Activated CD8-positive, alpha-beta memory T cell treated with anti-CD3 and anti-CD28 coated beads, Interleukin-2, amount 10 ng/mL, durations not matched to agents 7 days and 5 days (primary cell): ENCODE results near the gene TIGD3. TPM values are rescaled to one million over a fixed set of nuclear protein-coding genes. Genes with fewer than 3 reads are reported as not detected.

Experiments used
- ATAC-seq: fragments of 150-1000 bp; cut with Tn5 transposase; one replicate; pipeline ENCODE4 v1.10.0; 2021; ENCODE audit warnings: moderate library complexity
- CTCF ChIA-PET: fragments of 350-600 bp; sonication (Branson Sonifier 250); formaldehyde crosslinking; loops from one replicate; lab custom pipeline; 2021; ENCODE audit warnings: antibody characterized with exemption; lab: Charles Lee
- DNase-seq: peaks from one replicate; pipeline ENCODE4 v3.0.0-alpha.2; 2020
- H3K27ac Mint-ChIP-seq: one replicate; pipeline ENCODE4 v1.8.0; 2021; ENCODE audit warnings: mild to moderate bottlenecking, mixed read lengths
- H3K27me3 Mint-ChIP-seq: one replicate; pipeline ENCODE4 v1.8.0; 2021; ENCODE audit warnings: mixed read lengths
- H3K36me3 Mint-ChIP-seq: one replicate; pipeline ENCODE4 v1.8.0; 2021; ENCODE audit warnings: mild to moderate bottlenecking, mixed read lengths
- H3K4me1 Mint-ChIP-seq: one replicate; pipeline ENCODE4 v1.8.0; 2021; ENCODE audit warnings: mixed read lengths
- H3K4me3 Mint-ChIP-seq: one replicate; pipeline ENCODE4 v1.8.0; 2021; ENCODE audit warnings: mild to moderate bottlenecking, moderate library complexity, mixed read lengths
- H3K9me3 Mint-ChIP-seq: one replicate; pipeline ENCODE4 v1.8.0; 2022; ENCODE audit warnings: low read depth, mixed read lengths
- total RNA-seq, 2 experiments: library from RNA; stranded (reverse); gene quantifications; one replicate each; pipeline ENCODE4 v1.2.3, GENCODE V29; 2021

Gene TIGD3
- total RNA-seq, 2 experiments from 2014 or later = 1.1 TPM

GRCh38 chr11:65357856-65358356 lies 3.4 kb downstream of the TIGD3 start:
- H3K27me3 Mint-ChIP-seq = peaks cover 15% of the 10 kb centered on the region
- H3K27ac Mint-ChIP-seq = no peak overlapping the region
- peaks cover 30% of the 10 kb centered on the region for H3K4me1 Mint-ChIP-seq
- H3K4me3 Mint-ChIP-seq = no peak overlapping the region
- H3K9me3 Mint-ChIP-seq = no peaks in the 10 kb centered on the region
- no peaks in the 10 kb centered on the region for H3K36me3 Mint-ChIP-seq
- CTCF ChIA-PET = interaction anchor here (1.0 to 3.1 kb wide), 7 partner anchors 9 to 183 kb away, joined by 3 to 16 read pairs (median 4); partner anchors contain the start of gene CDC42EP2
- ATAC-seq = no peak
- DNase-seq = no peak

- ATAC-seq = peak; percentile 32
- H3K27ac Mint-ChIP-seq = peak overlapping the region; percentile 74
- peaks cover 5% of the 10 kb centered on the region for H3K27me3 Mint-ChIP-seq
- H3K4me3 Mint-ChIP-seq = no peak overlapping the region
- CTCF ChIA-PET = interaction anchor here (0.7 to 1.9 kb wide), 8 partner anchors 9 to 177 kb away, joined by 3 to 5 read pairs (median 3); no protein-coding TSS in a partner anchor
- DNase-seq = no peak
- no peaks in the 10 kb centered on the region for H3K36me3 Mint-ChIP-seq
- no peaks in the 10 kb centered on the region for H3K9me3 Mint-ChIP-seq
- peaks cover 15% of the 10 kb centered on the region for H3K4me1 Mint-ChIP-seq
These were observed 7.9 kb downstream of the TIGD3 start for GRCh38 chr11:65362320-65362931.

- CTCF ChIA-PET = interaction anchor here (0.7 to 1.4 kb wide), 4 partner anchors 11 to 177 kb away, joined by 3 to 5 read pairs (median 3); no protein-coding TSS in a partner anchor
- Mint-ChIP-seq H3K36me3 (no peaks in the 10 kb centered on the region), H3K4me1 (peaks cover 14% of the 10 kb centered on the region), H3K27ac (no peak overlapping the region), H3K9me3 (no peaks in the 10 kb centered on the region), H3K27me3 (peaks cover 1% of the 10 kb centered on the region), H3K4me3 (no peak overlapping the region)
- ATAC-seq = no peak
- no peak for DNase-seq
These were observed 8.4 kb downstream of the TIGD3 start for GRCh38 chr11:65362966-65363365.

GRCh38 chr11:65363770-65364169 lies 9.2 kb downstream of the TIGD3 start:
- peaks cover 10% of the 10 kb centered on the region for H3K4me1 Mint-ChIP-seq
- no peaks in the 10 kb centered on the region for H3K9me3 Mint-ChIP-seq
- CTCF ChIA-PET = interaction anchor here (1.4 kb wide), 1 partner anchor 10 kb away, joined by 3 read pairs; no protein-coding TSS in a partner anchor

GRCh38 chr11:65366340-65366773 lies 11.8 kb downstream of the TIGD3 start:
- ATAC-seq (peak; percentile 78), DNase-seq (no peak)
- H3K4me3 Mint-ChIP-seq = no peak overlapping the region
- no peak overlapping the region for H3K27ac Mint-ChIP-seq
- H3K4me1 Mint-ChIP-seq = peaks cover 14% of the 10 kb centered on the region
- CTCF ChIA-PET = interaction anchor here (1.0 to 5.0 kb wide), 5 partner anchors 13 to 206 kb away, joined by 3 to 27 read pairs (median 6); partner anchors contain the start of gene FAM89B
- no peaks in the 10 kb centered on the region for H3K9me3 Mint-ChIP-seq
- no peaks in the 10 kb centered on the region for H3K27me3 Mint-ChIP-seq
- H3K36me3 Mint-ChIP-seq = no peaks in the 10 kb centered on the region

More at GRCh38 chr11:65363770-65364169, 9.2 kb downstream of the TIGD3 start:
- Mint-ChIP-seq H3K4me3 (no peak overlapping the region), H3K27me3 (no peaks in the 10 kb centered on the region), H3K27ac (no peak overlapping the region), H3K36me3 (no peaks in the 10 kb centered on the region)
- ATAC-seq (no peak), DNase-seq (no peak)

GRCh38 chr11:65370659-65371049 lies 16.1 kb downstream of the TIGD3 start:
- no peaks in the 10 kb centered on the region for H3K36me3 Mint-ChIP-seq
- H3K9me3 Mint-ChIP-seq = no peaks in the 10 kb centered on the region
- no peak overlapping the region for H3K4me3 Mint-ChIP-seq
- H3K27me3 Mint-ChIP-seq = no peaks in the 10 kb centered on the region
- no peak overlapping the region for H3K27ac Mint-ChIP-seq
- ATAC-seq (no peak), DNase-seq (no peak)
- CTCF ChIA-PET = interaction anchor here (1.2 to 5.0 kb wide), 5 partner anchors 10 to 139 kb away, joined by 3 to 27 read pairs (median 3); no protein-coding TSS in a partner anchor
- peaks cover 4% of the 10 kb centered on the region for H3K4me1 Mint-ChIP-seq

- CTCF ChIA-PET = interaction anchor here (1.1 to 1.2 kb wide), 4 partner anchors 11 to 137 kb away, joined by 3 to 4 read pairs (median 4); no protein-coding TSS in a partner anchor
- H3K4me3 Mint-ChIP-seq = no peak overlapping the region
- ATAC-seq (no peak), DNase-seq (no peak)
- H3K4me1 Mint-ChIP-seq = peaks cover 4% of the 10 kb centered on the region
- H3K27ac Mint-ChIP-seq = no peak overlapping the region
- no peaks in the 10 kb centered on the region for H3K36me3 Mint-ChIP-seq
- no peaks in the 10 kb centered on the region for H3K9me3 Mint-ChIP-seq
- no peaks in the 10 kb centered on the region for H3K27me3 Mint-ChIP-seq
These were observed 19.5 kb downstream of the TIGD3 start for GRCh38 chr11:65373839-65374580.

GRCh38 chr11:65375012-65375411 lies 20.5 kb downstream of the TIGD3 start:
- Mint-ChIP-seq H3K4me1 (peaks cover 4% of the 10 kb centered on the region), H3K27ac (no peak overlapping the region), H3K9me3 (no peaks in the 10 kb centered on the region), H3K27me3 (no peaks in the 10 kb centered on the region), H3K36me3 (no peaks in the 10 kb centered on the region), H3K4me3 (no peak overlapping the region)
- no peak for ATAC-seq
- no peak for DNase-seq
- CTCF ChIA-PET = interaction anchor here (1.1 kb wide), 1 partner anchor 41 kb away, joined by 3 read pairs; no protein-coding TSS in a partner anchor

GRCh38 chr11:65376138-65376713 lies 21.7 kb downstream of the TIGD3 start:
- peaks cover 3% of the 10 kb centered on the region for H3K4me1 Mint-ChIP-seq
- no peak overlapping the region for H3K27ac Mint-ChIP-seq
- no peaks in the 10 kb centered on the region for H3K36me3 Mint-ChIP-seq
- no peaks in the 10 kb centered on the region for H3K9me3 Mint-ChIP-seq
- no peak for DNase-seq
- H3K27me3 Mint-ChIP-seq = no peaks in the 10 kb centered on the region
- ATAC-seq = no peak
- CTCF ChIA-PET = interaction anchor here (0.7 to 1.1 kb wide), 3 partner anchors 11 to 212 kb away, joined by 3 read pairs; no protein-coding TSS in a partner anchor
- H3K4me3 Mint-ChIP-seq = no peak overlapping the region

- H3K27ac Mint-ChIP-seq = no peak overlapping the region
- no peak overlapping the region for H3K4me3 Mint-ChIP-seq
- H3K27me3 Mint-ChIP-seq = no peaks in the 10 kb centered on the region
- ATAC-seq = no peak
- CTCF ChIA-PET = no interaction called here
- H3K36me3 Mint-ChIP-seq = no peaks in the 10 kb centered on the region
- DNase-seq = no peak
- H3K4me1 Mint-ChIP-seq = peaks cover 10% of the 10 kb centered on the region
- no peaks in the 10 kb centered on the region for H3K9me3 Mint-ChIP-seq
These were observed 22.5 kb downstream of the TIGD3 start for GRCh38 chr11:65377036-65377435.

GRCh38 chr11:65377777-65378176 lies 23.2 kb downstream of the TIGD3 start:
- ATAC-seq = no peak
- peaks cover 15% of the 10 kb centered on the region for H3K4me1 Mint-ChIP-seq
- no peak overlapping the region for H3K27ac Mint-ChIP-seq

GRCh38 chr11:65378208-65378927 lies 23.8 kb downstream of the TIGD3 start:
- CTCF ChIA-PET = interaction anchor here (0.7 to 3.2 kb wide), 9 partner anchors 10 to 162 kb away, joined by 3 to 11 read pairs (median 3); no protein-coding TSS in a partner anchor
- DNase-seq (no peak), ATAC-seq (no peak)
- Mint-ChIP-seq H3K4me1 (peaks cover 21% of the 10 kb centered on the region), H3K27me3 (no peaks in the 10 kb centered on the region), H3K4me3 (no peak overlapping the region), H3K27ac (no peak overlapping the region), H3K9me3 (no peaks in the 10 kb centered on the region), H3K36me3 (no peaks in the 10 kb centered on the region)

More at GRCh38 chr11:65377777-65378176, 23.2 kb downstream of the TIGD3 start:
- Mint-ChIP-seq H3K4me3 (no peak overlapping the region), H3K36me3 (no peaks in the 10 kb centered on the region), H3K27me3 (no peaks in the 10 kb centered on the region), H3K9me3 (no peaks in the 10 kb centered on the region)
- CTCF ChIA-PET = interaction anchor here (1.4 to 3.2 kb wide), 4 partner anchors 10 to 133 kb away, joined by 3 to 11 read pairs (median 8); no protein-coding TSS in a partner anchor
- DNase-seq = no peak
